Loucy (cell line): Measurements from ENCODE around the gene GCG.

Source experiments
- CTCF ChIP-seq: fragments of 200-600 bp; sonication (generic); conservative IDR thresholded peaks from 2 replicates; pipeline ENCODE4 v1.5.1; 2014; ENCODE audit warnings: mild to moderate bottlenecking, antibody characterized with exemption, low read length
- EZH2phosphoT487 ChIP-seq: fragments of 200-600 bp; IDR thresholded peaks from 2 replicates; pipeline ENCODE4 v1.6.1; 2018; ENCODE audit warnings: antibody characterized with exemption, mild to moderate bottlenecking, moderate library complexity, borderline replicate concordance

- no peak for TF ChIP-seq CTCF
- no peak for TF ChIP-seq EZH2phosphoT487
These were observed 51.5 kb downstream of the GCG start for GRCh38 chr2:162100579-162100978.
